ENCODE measurements around the gene GCK. TPM values are rescaled to one million over a fixed set of nuclear protein-coding genes. Genes with fewer than 3 reads are reported as not detected.

The GCK gene
- total and polyA plus RNA-seq, 2 donors (not counting 1 experiment from before 2014, with no cell fraction given), result 0.22 to 0.24 TPM

GRCh38 chr7:44220358-44221112, 31.3 kb upstream of the GCK start:
- Histone ChIP-seq H3K27ac (ENCODE audit: low read length in 2 of 2) (no peak overlapping the region), H3K9me3 (ENCODE audit: control extremely low read depth in 1 of 3, control insufficient read depth in 2 of 3, insufficient read depth in 1 of 3, low read length in 2 of 3) (no peaks in the 10 kb centered on the region), H2AFZ (ENCODE audit: insufficient read depth, low read depth, low read length, poor library complexity, severe bottlenecking) (no peak overlapping the region), H3K4me2 (replicated peaks; ENCODE audit: low read depth, low read length, poor library complexity, severe bottlenecking) (no peak overlapping the region), H3K27me3 (replicated peaks in 1 of 4; ENCODE audit: control extremely low read depth in 1 of 4, control insufficient read depth in 3 of 4, insufficient read depth in 4 of 4, low read length in 3 of 4) (peaks cover 0 to 3% (median 0%) of the 10 kb centered on the region in 4 experiments), H3K79me2 (ENCODE audit: control insufficient read depth, insufficient read depth, low read length) (no peaks in the 10 kb centered on the region), H3K9ac (ENCODE audit: low read length) (no peak overlapping the region), H3K4me3 (ENCODE audit: control extremely low read depth in 1 of 5, extremely low read depth in 1 of 5, insufficient read depth in 1 of 5, low read depth in 2 of 5, low read length in 4 of 5) (no peak overlapping the region), H3K4me1 (ENCODE audit: control insufficient read depth in 2 of 2, insufficient read depth in 2 of 2, low read length in 2 of 2) (no peaks in the 10 kb centered on the region), H4K20me1 (ENCODE audit: control insufficient read depth, insufficient read depth, low read length, poor library complexity, severe bottlenecking) (no peaks in the 10 kb centered on the region), H3K36me3 (replicated peaks in 1 of 2; ENCODE audit: control extremely low read depth in 1 of 2, control insufficient read depth in 1 of 2, extremely low read depth in 1 of 2, insufficient read depth in 2 of 2, low read length in 1 of 2) (no peaks in the 10 kb centered on the region)
- 87% methylated on average over 17 of the region's 24 CpGs for WGBS (ENCODE audit: insufficient coverage)
- ChIA-PET POLR2A (no interaction called here), CTCF (no interaction called here)
- intact Hi-C loops (cut with micrococcal nuclease), result no loop called here
- no peak overlapping the region for H3K27ac Mint-ChIP-seq
- no peak for ATAC-seq (ENCODE audit: low read depth)
- H3K9me3 Mint-ChIP-seq (ENCODE audit: insufficient read depth), result no peaks in the 10 kb centered on the region
- no peak overlapping the region for H3K4me3 Mint-ChIP-seq
- H3K27me3 Mint-ChIP-seq, result peaks cover 4% of the 10 kb centered on the region
- TF ChIP-seq EZH2 (IDR thresholded peaks at IDR 0.05; ENCODE audit: borderline replicate concordance, insufficient read depth, low read depth, low read length, poor library complexity, severe bottlenecking) (no peak), CTCF (IDR thresholded peaks at IDR 0.05) (no peak)
- no peak for DNase-seq
- H3K4me1 Mint-ChIP-seq, result no peaks in the 10 kb centered on the region

GRCh38 chr7:44220046-44220357, 30.8 kb upstream of the GCK start:
- Histone ChIP-seq H3K79me2 (ENCODE audit: control insufficient read depth, insufficient read depth, low read length) (no peaks in the 10 kb centered on the region), H3K4me1 (ENCODE audit: control insufficient read depth in 2 of 2, insufficient read depth in 2 of 2, low read length in 2 of 2) (no peaks in the 10 kb centered on the region), H3K36me3 (replicated peaks in 1 of 2; ENCODE audit: control extremely low read depth in 1 of 2, control insufficient read depth in 1 of 2, extremely low read depth in 1 of 2, insufficient read depth in 2 of 2, low read length in 1 of 2) (no peaks in the 10 kb centered on the region), H2AFZ (ENCODE audit: insufficient read depth, low read depth, low read length, poor library complexity, severe bottlenecking) (no peak overlapping the region), H4K20me1 (ENCODE audit: control insufficient read depth, insufficient read depth, low read length, poor library complexity, severe bottlenecking) (no peaks in the 10 kb centered on the region), H3K4me2 (replicated peaks; ENCODE audit: low read depth, low read length, poor library complexity, severe bottlenecking) (no peak overlapping the region), H3K9ac (ENCODE audit: low read length) (no peak overlapping the region), H3K27ac (ENCODE audit: low read length in 2 of 2) (no peak overlapping the region), H3K9me3 (ENCODE audit: control extremely low read depth in 1 of 3, control insufficient read depth in 2 of 3, insufficient read depth in 1 of 3, low read length in 2 of 3) (no peaks in the 10 kb centered on the region), H3K27me3 (replicated peaks in 1 of 4; ENCODE audit: control extremely low read depth in 1 of 4, control insufficient read depth in 3 of 4, insufficient read depth in 4 of 4, low read length in 3 of 4) (peaks cover 0 to 2% (median 0%) of the 10 kb centered on the region in 4 experiments), H3K4me3 (ENCODE audit: control extremely low read depth in 1 of 5, extremely low read depth in 1 of 5, insufficient read depth in 1 of 5, low read depth in 2 of 5, low read length in 4 of 5) (no peak overlapping the region)
- no peak for ATAC-seq (ENCODE audit: low read depth)
- Mint-ChIP-seq H3K27me3 (peaks cover 4% of the 10 kb centered on the region), H3K9me3 (ENCODE audit: insufficient read depth) (no peaks in the 10 kb centered on the region), H3K27ac (no peak overlapping the region), H3K4me3 (no peak overlapping the region), H3K4me1 (peaks cover 1% of the 10 kb centered on the region)
- intact Hi-C loops (cut with micrococcal nuclease), result no loop called here
- no peak for DNase-seq
- POLR2A ChIA-PET, result no interaction called here
- CTCF ChIA-PET, result no interaction called here
- TF ChIP-seq EZH2 (IDR thresholded peaks at IDR 0.05; ENCODE audit: borderline replicate concordance, insufficient read depth, low read depth, low read length, poor library complexity, severe bottlenecking), result no peak
- TF ChIP-seq CTCF (IDR thresholded peaks at IDR 0.05), result no peak
- WGBS (ENCODE audit: insufficient coverage), result 93% methylated on average over 22 of the region's 26 CpGs
